ENCODE data around the gene HESX1. TPM values are rescaled to one million over a fixed set of nuclear protein-coding genes. Genes with fewer than 3 reads are reported as not detected.

HESX1 gene
- total RNA-seq, 1 donor from 2014 or later: 0.77 TPM

DNA sequence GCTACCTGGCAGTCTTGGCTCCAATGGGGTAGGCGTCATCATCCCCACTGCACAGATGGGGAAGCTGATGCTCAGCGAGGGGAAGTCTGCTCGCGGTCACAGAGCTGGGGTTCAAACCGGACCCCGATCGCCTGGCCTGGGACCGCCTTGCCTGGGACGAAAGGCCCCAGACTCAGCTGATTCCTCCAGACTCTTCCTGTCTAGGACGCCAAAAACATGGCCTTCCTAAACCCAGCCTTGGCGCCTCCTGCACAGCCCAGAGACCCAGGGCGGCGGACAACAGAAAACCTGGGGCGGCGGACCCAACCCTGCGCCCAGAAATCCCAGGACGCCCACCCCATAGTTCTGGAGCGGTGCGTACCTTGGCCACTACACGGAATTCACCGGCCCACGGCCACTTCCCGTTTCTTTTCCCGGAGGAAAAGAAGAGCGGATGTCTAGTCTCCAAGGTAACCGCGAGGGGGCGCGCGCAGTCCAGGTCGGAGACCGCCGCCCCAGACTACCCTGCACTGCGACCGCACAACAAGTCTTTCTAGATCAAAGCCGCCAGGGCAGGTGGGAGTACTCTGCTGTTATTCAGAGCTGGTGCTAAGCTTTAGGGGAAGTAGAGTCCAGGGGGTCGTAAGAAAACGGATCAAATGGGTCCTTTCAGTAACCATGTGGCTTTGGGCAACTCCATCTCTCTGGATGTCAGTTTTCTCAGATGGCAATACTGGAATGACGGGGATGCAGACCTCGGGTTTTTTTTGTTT lies 29.7 kb downstream of the HESX1 start:
- intact Hi-C loops (cut with micrococcal nuclease): loop anchor here (10.0 kb wide), 1 partner anchor 55 kb away; the partner anchor contains the start of gene APPL1
- DNase-seq (peak; percentile 84), ATAC-seq (peak; percentile 80)

GRCh38 chr3:57169108-57169507 lies 30.7 kb downstream of the HESX1 start:
- ATAC-seq: no peak
- DNase-seq: no peak
- intact Hi-C loops (cut with micrococcal nuclease): no loop called here

GRCh38 chr3:57168151-57168550 lies 31.6 kb downstream of the HESX1 start:
- intact Hi-C loops (cut with micrococcal nuclease): no loop called here
- ATAC-seq: no peak
- no peak for DNase-seq

GRCh38 chr3:57166660-57167059 lies 33.1 kb downstream of the HESX1 start:
- no peak for DNase-seq
- intact Hi-C loops (cut with micrococcal nuclease): no loop called here
- no peak for ATAC-seq

GRCh38 chr3:57165641-57166040 lies 34.1 kb downstream of the HESX1 start:
- DNase-seq (no peak), ATAC-seq (no peak)
- intact Hi-C loops (cut with micrococcal nuclease): no loop called here

GRCh38 chr3:57164657-57165573 lies 34.9 kb downstream of the HESX1 start, which contains the start of gene IL17RD:
Gene IL17RD (minus strand): TSS chr3:57165353. CDS start chr3:57165286, 67 bp downstream.
- intact Hi-C loops (cut with micrococcal nuclease): no loop called here
- ATAC-seq: peak; percentile 89
- DNase-seq: peak; percentile 90

DNA sequence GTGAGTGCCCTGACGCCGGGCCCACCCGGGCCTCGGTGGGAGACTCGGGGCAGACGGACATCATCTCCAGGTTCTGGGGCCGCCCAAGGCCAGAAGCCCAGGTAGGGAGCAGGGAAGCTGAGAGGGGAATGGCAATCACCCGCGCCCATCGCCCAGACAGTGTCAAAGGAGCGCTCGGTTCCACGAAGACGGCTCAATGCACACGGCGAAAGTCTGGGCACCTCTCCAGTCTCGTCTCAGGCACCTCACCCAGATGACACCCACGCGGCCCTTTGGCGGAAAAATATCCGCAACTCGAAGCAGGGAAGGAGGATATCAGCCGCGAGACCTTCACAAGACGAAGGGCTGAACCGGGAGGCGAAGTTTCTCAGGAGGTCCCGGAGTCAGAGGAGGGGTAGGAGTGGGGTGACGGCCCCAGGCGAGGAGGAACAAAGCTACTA lies 35.5 kb downstream of the HESX1 start:
- intact Hi-C loops (cut with micrococcal nuclease): no loop called here
- ATAC-seq (peak; percentile 66), DNase-seq (peak; percentile 73)

GRCh38 chr3:57163751-57164150 lies 36.0 kb downstream of the HESX1 start:
- ATAC-seq (peak; percentile 8), DNase-seq (no peak)
- intact Hi-C loops (cut with micrococcal nuclease): no loop called here

DNA sequence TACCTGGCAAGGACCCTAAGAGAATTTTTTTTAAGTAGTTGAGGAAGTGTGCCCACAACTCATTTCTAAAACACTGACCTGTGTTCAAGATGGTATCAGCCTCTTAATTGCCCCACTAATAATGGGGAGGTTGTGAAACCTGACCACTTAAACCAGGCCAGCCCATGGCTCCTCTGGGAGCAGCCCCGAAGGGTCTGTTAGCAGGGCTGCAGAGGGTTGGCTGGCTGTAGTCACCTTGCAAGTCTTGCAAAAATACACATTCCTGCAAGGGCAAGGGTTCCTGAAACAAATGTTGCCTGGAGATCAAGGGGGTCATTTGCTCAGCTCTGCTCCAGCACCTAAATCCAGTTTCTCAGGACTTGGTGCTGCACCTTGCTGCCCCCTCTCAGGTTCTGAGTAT lies 37.9 kb downstream of the HESX1 start:
- intact Hi-C loops (cut with micrococcal nuclease): no loop called here
- ATAC-seq: no peak

DNA sequence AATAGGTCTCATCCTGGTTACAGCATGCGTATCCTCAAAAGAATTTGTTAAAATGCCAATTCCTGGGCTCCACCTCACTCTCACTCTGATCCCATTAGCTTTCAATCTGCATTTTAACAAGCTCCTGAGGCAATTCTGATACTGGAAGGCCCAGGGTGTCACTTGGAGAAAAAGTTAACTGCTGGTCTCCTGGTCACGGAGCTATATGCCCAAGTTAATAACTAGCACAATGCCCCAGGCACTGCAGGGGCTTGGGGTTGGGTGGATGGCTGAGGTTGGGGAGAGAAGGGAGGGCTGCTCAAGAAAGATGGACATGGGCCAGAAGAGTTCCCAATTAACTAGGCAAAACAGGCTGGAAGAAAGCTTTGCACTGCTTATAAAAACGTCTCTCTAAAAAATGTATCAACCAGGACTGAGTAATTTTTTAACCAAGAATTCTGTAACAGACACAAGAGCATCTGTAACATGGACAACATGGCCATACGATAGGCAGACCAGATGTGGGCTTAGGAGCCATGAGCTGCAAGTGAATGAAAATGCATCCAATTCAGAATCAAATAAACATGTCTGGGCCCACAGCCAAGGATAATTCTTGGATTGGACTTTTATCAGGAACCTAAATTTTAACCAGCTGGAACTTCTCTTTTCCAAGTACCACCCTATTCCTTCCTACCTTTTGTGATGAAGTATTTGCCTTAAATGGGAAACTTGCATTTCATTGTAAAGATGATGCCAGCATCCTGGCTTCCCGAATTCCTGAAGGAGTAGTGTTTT lies 38.8 kb downstream of the HESX1 start:
- intact Hi-C loops (cut with micrococcal nuclease): no loop called here
- DNase-seq: no peak
- no peak for ATAC-seq

More for the DNA sequence above, 37.9 kb downstream of the HESX1 start:
- no peak for DNase-seq

DNA sequence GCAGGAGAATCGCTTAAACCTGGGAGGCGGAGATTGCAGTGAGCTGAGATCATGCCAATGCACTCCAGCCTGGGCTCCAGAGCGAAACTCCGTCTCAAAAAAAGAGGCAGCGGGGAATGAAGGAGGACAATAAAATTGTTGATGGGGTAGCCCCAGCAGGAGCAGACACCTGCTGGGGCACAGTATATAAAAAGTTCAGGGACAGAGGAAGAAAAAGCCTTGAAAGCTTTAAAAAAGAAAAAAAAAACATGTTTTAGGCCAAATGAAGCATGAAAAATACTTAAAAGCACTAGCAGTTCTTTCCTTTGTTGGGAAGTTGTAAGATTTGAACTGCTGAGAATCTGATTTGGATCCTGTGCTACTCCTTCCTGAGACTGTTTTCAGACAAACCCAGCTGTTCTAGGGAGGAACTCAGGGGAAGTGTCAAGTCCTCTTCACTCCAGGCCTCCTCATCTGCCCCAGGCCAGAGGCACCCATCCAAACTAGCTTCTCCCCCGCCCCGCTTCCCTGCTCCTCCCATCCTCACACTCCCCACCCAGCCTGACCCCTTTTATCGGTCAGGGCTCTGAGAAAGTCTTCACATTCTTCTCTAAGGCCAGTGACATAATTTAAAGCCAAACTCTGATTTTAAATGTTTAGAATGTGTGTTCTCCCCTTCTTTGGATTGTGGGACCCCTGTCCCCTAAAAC lies 39.6 kb downstream of the HESX1 start:
- DNase-seq (peak; percentile 59), ATAC-seq (peak; percentile 60)
- intact Hi-C loops (cut with micrococcal nuclease): no loop called here

DNA sequence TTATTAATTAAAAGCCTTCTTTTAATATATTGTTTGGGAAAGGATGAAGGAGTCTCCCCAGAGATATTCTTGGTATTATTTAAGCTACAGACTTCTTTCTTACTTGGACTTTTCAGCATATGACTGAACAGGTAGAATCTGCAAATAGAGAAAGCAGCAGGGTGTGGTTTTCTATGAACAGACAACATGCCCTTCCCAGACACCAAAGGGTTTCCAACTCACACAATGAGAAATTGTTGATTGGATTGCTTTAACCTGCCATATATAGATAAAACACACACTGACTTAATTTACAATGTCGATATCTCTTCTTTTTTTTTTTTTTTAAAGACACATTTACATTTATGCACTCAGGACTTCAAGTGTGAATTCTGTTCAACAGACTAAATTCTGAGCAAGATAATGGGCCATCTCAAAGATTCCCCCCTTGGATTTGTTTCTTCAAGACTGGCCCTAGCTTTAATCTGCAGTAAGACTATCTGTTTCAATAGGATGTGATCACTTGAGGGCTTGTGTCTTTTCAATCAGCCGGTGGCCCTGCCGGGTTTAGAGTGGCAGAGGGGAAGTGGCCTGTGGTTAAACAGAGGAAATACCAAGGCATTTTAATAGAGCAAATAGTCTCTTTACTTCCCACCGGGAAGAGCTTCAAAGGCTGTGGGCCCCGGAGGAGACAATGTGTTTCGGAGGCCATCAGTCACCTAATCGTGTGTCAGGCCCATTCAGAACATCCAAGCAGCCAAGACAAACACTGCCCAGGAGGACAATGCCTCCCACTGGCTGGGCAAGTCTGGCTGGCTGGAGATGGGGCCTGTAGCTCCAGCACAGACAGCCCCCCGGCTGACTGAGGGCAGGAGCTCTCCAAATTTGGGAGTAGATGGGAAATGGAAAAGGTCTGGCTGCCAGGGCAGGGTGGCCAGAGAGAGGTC lies 40.7 kb downstream of the HESX1 start:
- DNase-seq: no peak
- intact Hi-C loops (cut with micrococcal nuclease): no loop called here
- ATAC-seq: no peak

DNA sequence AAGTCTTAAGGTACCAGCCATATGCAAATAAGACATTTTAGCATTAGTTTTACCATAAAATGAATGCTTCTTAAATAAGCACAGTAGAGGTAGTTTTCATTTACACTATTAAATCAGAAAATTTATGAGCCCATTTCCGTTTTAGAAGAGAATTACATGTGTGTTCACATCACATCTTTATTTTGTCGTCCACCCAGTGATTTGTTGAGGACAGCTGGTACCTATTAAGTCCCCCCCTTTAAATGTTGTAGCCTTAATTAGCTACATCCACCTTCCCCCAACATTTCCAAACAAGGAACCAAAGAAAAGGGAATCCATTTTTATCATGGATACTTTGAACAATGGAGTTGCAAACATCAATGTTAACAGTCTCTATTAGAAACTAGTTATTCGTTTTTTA lies 41.5 kb downstream of the HESX1 start:
- intact Hi-C loops (cut with micrococcal nuclease): no loop called here
- no peak for DNase-seq
- ATAC-seq: no peak

- ATAC-seq (no peak), DNase-seq (no peak)
- intact Hi-C loops (cut with micrococcal nuclease): no loop called here
These were observed 42.2 kb downstream of the HESX1 start for GRCh38 chr3:57157545-57157944.

GRCh38 chr3:57155310-57155643 lies 44.5 kb downstream of the HESX1 start:
- DNase-seq: no peak
- intact Hi-C loops (cut with micrococcal nuclease): no loop called here

DNA sequence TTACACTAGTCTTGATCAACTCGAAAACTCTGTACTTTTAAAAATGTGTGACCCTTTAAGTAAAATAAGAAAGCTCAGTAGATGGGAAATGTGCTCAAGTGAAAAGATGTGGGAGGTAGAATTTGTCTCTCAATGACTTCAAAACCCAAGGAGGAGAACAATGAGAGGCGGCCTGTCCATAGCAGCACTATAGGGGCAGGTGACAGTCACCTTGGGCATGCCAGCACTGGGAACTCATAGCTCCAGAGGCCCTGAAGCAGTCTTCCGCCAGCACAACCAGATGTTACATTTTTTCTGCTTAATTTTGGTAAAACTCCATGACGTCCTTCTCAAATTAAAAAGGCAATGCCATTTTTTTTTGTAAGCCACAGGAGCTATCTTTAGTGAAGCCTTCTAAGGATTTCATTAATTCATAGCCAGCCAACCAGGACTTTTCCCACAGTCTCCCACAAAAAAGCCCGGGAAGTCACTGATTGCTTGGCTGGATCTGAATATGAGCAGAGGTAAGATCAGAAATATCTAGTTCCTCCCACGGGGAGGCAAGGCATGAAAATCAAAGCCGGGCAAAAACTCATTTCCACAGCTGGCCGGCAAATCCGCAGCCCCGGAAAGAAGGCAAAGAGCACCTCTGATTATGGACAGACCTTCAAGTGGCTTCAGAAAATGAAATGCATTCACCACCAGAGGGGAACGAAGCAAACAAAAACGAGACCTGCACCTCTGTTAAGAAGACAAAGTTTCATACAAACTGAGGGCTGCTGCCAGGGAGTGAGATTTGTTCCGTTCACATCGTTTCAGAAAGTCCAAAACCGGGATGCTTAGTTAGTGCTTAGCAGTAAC lies 45.1 kb downstream of the HESX1 start:
- intact Hi-C loops (cut with micrococcal nuclease): no loop called here
- DNase-seq (no peak), ATAC-seq (no peak)

More at GRCh38 chr3:57155310-57155643, 44.5 kb downstream of the HESX1 start:
- ATAC-seq: no peak

Measured in left ventricle myocardium superior (tissue), 1 donor.